Nephron progenitor cell (in vitro differentiated cells): ENCODE data around the gene PIK3C2A.
"Not testable (repeated sequence)": the region's sequence is repeated elsewhere in the genome, so short reads cannot be mapped to it uniquely, and the experiment has no call there.

Experiments
- DNase-seq: peaks from one replicate; pipeline ENCODE4 v3.0.0; 2021
- H3K27ac Mint-ChIP-seq: 2 replicates; pipeline ENCODE4 v1.8.0; 2021; ENCODE audit warnings: mild to moderate bottlenecking, moderate library complexity, mixed read lengths
- H3K27me3 Mint-ChIP-seq: 2 replicates; pipeline ENCODE4 v1.8.0; 2021; ENCODE audit warnings: mild to moderate bottlenecking, low read depth, mixed read lengths; ENCODE audit not compliant: poor library complexity
- H3K36me3 Mint-ChIP-seq: 2 replicates; pipeline ENCODE4 v1.8.0; 2021; ENCODE audit warnings: low read depth, mixed read lengths
- H3K4me1 Mint-ChIP-seq: 2 replicates; pipeline ENCODE4 v1.8.0; 2021; ENCODE audit warnings: mixed read lengths
- H3K4me3 Mint-ChIP-seq: 2 replicates; pipeline ENCODE4 v1.8.0; 2021; ENCODE audit warnings: mild to moderate bottlenecking, moderate library complexity, mixed read lengths
- H3K9me3 Mint-ChIP-seq: 2 replicates; pipeline ENCODE4 v1.8.0; 2021; ENCODE audit warnings: mild to moderate bottlenecking, moderate library complexity, mixed read lengths
- CTCF ChIP-seq: fragments of 200-600 bp; sonication (generic); IDR thresholded peaks from 2 replicates; pipeline ENCODE4 v1.5.0; 2021; ENCODE audit warnings: antibody characterized with exemption

PIK3C2A gene

GRCh38 chr11:17250561-17251350, 43.0 kb upstream of the PIK3C2A start:
- no peak overlapping the region for H3K4me3 Mint-ChIP-seq
- no peaks in the 10 kb centered on the region for H3K4me1 Mint-ChIP-seq
- peaks cover 6% of the 10 kb centered on the region for H3K27me3 Mint-ChIP-seq

GRCh38 chr11:17244046-17244445, 36.3 kb upstream of the PIK3C2A start:
- no peaks in the 10 kb centered on the region for H3K36me3 Mint-ChIP-seq
- H3K27me3 Mint-ChIP-seq: peaks cover 12% of the 10 kb centered on the region
- H3K4me1 Mint-ChIP-seq: no peaks in the 10 kb centered on the region
- no peak for DNase-seq
- no peak for TF ChIP-seq CTCF
- no peak overlapping the region for H3K4me3 Mint-ChIP-seq
- H3K9me3 Mint-ChIP-seq: no peaks in the 10 kb centered on the region
- H3K27ac Mint-ChIP-seq: no peak overlapping the region

More at GRCh38 chr11:17250561-17251350, 43.0 kb upstream of the PIK3C2A start:
- DNase-seq: no peak
- Mint-ChIP-seq H3K27ac (no peak overlapping the region), H3K9me3 (no peaks in the 10 kb centered on the region), H3K36me3 (no peaks in the 10 kb centered on the region)
- TF ChIP-seq CTCF: no peak

- not testable (repeated sequence) for H3K4me1 Mint-ChIP-seq, DNase-seq, H3K4me3 Mint-ChIP-seq, H3K27ac Mint-ChIP-seq, H3K36me3 Mint-ChIP-seq, H3K9me3 Mint-ChIP-seq
- H3K27me3 Mint-ChIP-seq: peaks cover 12% of the 10 kb centered on the region
Observed at GRCh38 chr11:17242954-17243353, 35.2 kb upstream of the PIK3C2A start.

GRCh38 chr11:17240780-17241179, 33.0 kb upstream of the PIK3C2A start:
- Mint-ChIP-seq H3K36me3 (no peaks in the 10 kb centered on the region), H3K4me3 (no peak overlapping the region), H3K4me1 (no peaks in the 10 kb centered on the region), H3K27ac (no peak overlapping the region), H3K9me3 (no peaks in the 10 kb centered on the region), H3K27me3 (peaks cover 12% of the 10 kb centered on the region)
- no peak for TF ChIP-seq CTCF
- DNase-seq: no peak

- not testable (repeated sequence) for DNase-seq, H3K36me3 Mint-ChIP-seq, H3K4me1 Mint-ChIP-seq, H3K4me3 Mint-ChIP-seq, H3K27ac Mint-ChIP-seq, H3K9me3 Mint-ChIP-seq
- peaks cover 12% of the 10 kb centered on the region for H3K27me3 Mint-ChIP-seq
Observed at GRCh38 chr11:17239927-17240326, 32.1 kb upstream of the PIK3C2A start.

GRCh38 chr11:17238377-17238776, 30.6 kb upstream of the PIK3C2A start:
- no peak for TF ChIP-seq CTCF
- Mint-ChIP-seq H3K4me3 (no peak overlapping the region), H3K36me3 (no peaks in the 10 kb centered on the region), H3K9me3 (no peaks in the 10 kb centered on the region), H3K27ac (no peak overlapping the region), H3K4me1 (no peaks in the 10 kb centered on the region), H3K27me3 (peaks cover 9% of the 10 kb centered on the region)
- no peak for DNase-seq

GRCh38 chr11:17233101-17233500, 25.3 kb upstream of the PIK3C2A start:
- DNase-seq: no peak
- Mint-ChIP-seq H3K27ac (no peak overlapping the region), H3K36me3 (no peaks in the 10 kb centered on the region), H3K9me3 (no peaks in the 10 kb centered on the region), H3K4me3 (no peak overlapping the region), H3K27me3 (peaks cover 4% of the 10 kb centered on the region), H3K4me1 (no peaks in the 10 kb centered on the region)
- no peak for TF ChIP-seq CTCF
